Activated CD8-positive, alpha-beta memory T cell treated with anti-CD3 and anti-CD28 coated beads, Interleukin-2, amount 10 ng/mL, durations not matched to agents 7 days and 5 days (primary cell): Measurements from ENCODE around the gene C19orf81. TPM values are rescaled to one million over a fixed set of nuclear protein-coding genes. Genes with fewer than 3 reads are reported as not detected.

Experiments used
- ATAC-seq: fragments of 150-1000 bp; cut with Tn5 transposase; one replicate; pipeline ENCODE4 v1.10.0; 2021; ENCODE audit warnings: moderate library complexity
- CTCF ChIA-PET: fragments of 350-600 bp; sonication (Branson Sonifier 250); formaldehyde crosslinking; loops from one replicate; lab custom pipeline; 2021; ENCODE audit warnings: antibody characterized with exemption; lab: Charles Lee
- DNase-seq: peaks from one replicate; pipeline ENCODE4 v3.0.0-alpha.2; 2020
- H3K27ac Mint-ChIP-seq: one replicate; pipeline ENCODE4 v1.8.0; 2021; ENCODE audit warnings: mild to moderate bottlenecking, mixed read lengths
- H3K27me3 Mint-ChIP-seq: one replicate; pipeline ENCODE4 v1.8.0; 2021; ENCODE audit warnings: mixed read lengths
- H3K36me3 Mint-ChIP-seq: one replicate; pipeline ENCODE4 v1.8.0; 2021; ENCODE audit warnings: mild to moderate bottlenecking, mixed read lengths
- H3K4me1 Mint-ChIP-seq: one replicate; pipeline ENCODE4 v1.8.0; 2021; ENCODE audit warnings: mixed read lengths
- H3K4me3 Mint-ChIP-seq: one replicate; pipeline ENCODE4 v1.8.0; 2021; ENCODE audit warnings: mild to moderate bottlenecking, moderate library complexity, mixed read lengths
- H3K9me3 Mint-ChIP-seq: one replicate; pipeline ENCODE4 v1.8.0; 2022; ENCODE audit warnings: low read depth, mixed read lengths
- total RNA-seq, 2 experiments: library from RNA; stranded (reverse); gene quantifications; one replicate each; pipeline ENCODE4 v1.2.3, GENCODE V29; 2021

The C19orf81 gene
- total RNA-seq, 2 experiments from 2014 or later = 0.70 TPM; not detected in 1

GRCh38 chr19:50706387-50706786 lies 57.1 kb downstream of the C19orf81 start:
- Mint-ChIP-seq H3K27ac (no peak overlapping the region), H3K27me3 (peaks cover 11% of the 10 kb centered on the region), H3K36me3 (no peaks in the 10 kb centered on the region), H3K4me3 (no peak overlapping the region), H3K9me3 (no peaks in the 10 kb centered on the region), H3K4me1 (no peaks in the 10 kb centered on the region)
- CTCF ChIA-PET = interaction anchor here (1.4 kb wide), 1 partner anchor 216 kb away, joined by 4 read pairs; no protein-coding TSS in a partner anchor
- ATAC-seq (no peak), DNase-seq (no peak)

- Mint-ChIP-seq H3K4me1 (no peaks in the 10 kb centered on the region), H3K9me3 (no peaks in the 10 kb centered on the region), H3K4me3 (no peak overlapping the region), H3K27ac (no peak overlapping the region), H3K27me3 (peaks cover 22% of the 10 kb centered on the region), H3K36me3 (no peaks in the 10 kb centered on the region)
- DNase-seq (no peak), ATAC-seq (no peak)
- CTCF ChIA-PET = no interaction called here
These were observed 59.1 kb downstream of the C19orf81 start for GRCh38 chr19:50708179-50708879.

Other genes with a start within 250 kb of the C19orf81 start
- under 1 TPM; 0.23 to 0.66 TPM for gene SPIB, start 230.5 kb upstream of the C19orf81 start, total RNA-seq
- gene MYBPC2, start 216.6 kb upstream of the C19orf81 start, total RNA-seq = not detected
- 10 to 100 TPM; 47.8 to 57.2 TPM for gene EMC10, start 172.9 kb upstream of the C19orf81 start, total RNA-seq
- gene GARIN5A, start 172.6 kb upstream of the C19orf81 start, total RNA-seq = not detected
- gene JOSD2, start 138.3 kb upstream of the C19orf81 start, total RNA-seq = 10 to 100 TPM; 40.2 to 41.7 TPM
- gene ASPDH, start 135.5 kb upstream of the C19orf81 start, total RNA-seq = not detected
- gene LRRC4B, start 81.0 kb upstream of the C19orf81 start, total RNA-seq = not detected
- gene SYT3, start 9.6 kb upstream of the C19orf81 start, total RNA-seq = not detected
- not detected for gene SHANK1, start 70.4 kb downstream of the C19orf81 start, total RNA-seq
- gene CLEC11A, start 73.9 kb downstream of the C19orf81 start, total RNA-seq = under 1 TPM; 0.61 to 0.89 TPM
- not detected for gene GPR32, start 121.0 kb downstream of the C19orf81 start, total RNA-seq
- gene ACP4, start 141.0 kb downstream of the C19orf81 start, total RNA-seq = not detected
- 1 to 10 TPM; 3.0 to 3.2 TPM for gene KLK1, start 174.3 kb downstream of the C19orf81 start, total RNA-seq
- not detected for gene KLK15, start 184.1 kb downstream of the C19orf81 start, total RNA-seq
- gene KLK3, start 205.5 kb downstream of the C19orf81 start, total RNA-seq = not detected
- gene KLK2, start 224.0 kb downstream of the C19orf81 start, total RNA-seq = under 1 TPM in 1 of 2 experiments, not detected in 1; 0.29 TPM